Vagina (tissue), 2 donors: ENCODE data around the gene PRM1. TPM values are rescaled to one million over a fixed set of nuclear protein-coding genes. Genes with fewer than 3 reads are reported as not detected.

Source experiments
- DNase-seq, 2 donors: peaks; one replicate each; pipeline ENCODE4 v3.0.0-alpha.2; 2017; ENCODE audit errors: extremely low spot score in 2 of 2
- H3K27ac ChIP-seq: fragments of 200-600 bp; sonication (generic); one replicate; pipeline ENCODE4 v1.5.1; 2019
- H3K27me3 ChIP-seq: fragments of 200-600 bp; sonication (generic); one replicate; pipeline ENCODE4 v1.5.1; 2019
- H3K36me3 ChIP-seq, 2 donors: fragments of 200-600 bp; sonication (generic); one replicate each; pipeline ENCODE4 v1.5.1; 2017 to 2019
- H3K4me1 ChIP-seq: fragments of 200-600 bp; sonication (generic); one replicate; pipeline ENCODE4 v1.5.1; 2019
- H3K4me3 ChIP-seq, 2 donors: fragments of 200-600 bp; sonication (generic); 1 replicate in 1 of 2; 2 replicates in 1 of 2; pipeline ENCODE4 v1.5.1; 2016 to 2019
- H3K9me3 ChIP-seq: fragments of 200-600 bp; sonication (generic); one replicate; pipeline ENCODE4 v1.5.1; 2019
- CTCF ChIP-seq, 3 experiments: fragments of 450-650 bp in 2 of 3; fragments of 200-600 bp in 1 of 3; sonication (generic) in 1 of 3; IDR thresholded peaks; one replicate each; pipeline ENCODE4 v1.5.1; 2017 to 2019; ENCODE audit warnings: antibody characterized with exemption in 3 of 3, mild to moderate bottlenecking in 2 of 3, moderate library complexity in 2 of 3
- POLR2A ChIP-seq, 2 donors: fragments of 450-650 bp; IDR thresholded peaks; one replicate each; pipeline ENCODE4 v1.6.1; 2017; ENCODE audit warnings: antibody characterized with exemption in 2 of 2, mild to moderate bottlenecking in 2 of 2, moderate library complexity in 2 of 2
- POLR2AphosphoS5 ChIP-seq, 2 donors: sonication (generic); formaldehyde crosslinking; IDR thresholded peaks; one replicate each; pipeline ENCODE4 v1.9.0; 2017; ENCODE audit warnings: antibody characterized with exemption in 2 of 2, mild to moderate bottlenecking in 2 of 2, low read depth in 1 of 2; ENCODE audit not compliant: insufficient read depth in 1 of 2
- intact Hi-C: fragments of 100-400 bp; cut with DNase I; formaldehyde crosslinking; loops from one replicate; pipeline ENCODE4 v1.15.1; 2023
- total RNA-seq: library from RNA; depleted of rRNA; stranded (reverse); fragments of >200 nt; gene quantifications from one replicate; pipeline ENCODE4 v1.2.3, GENCODE V29; 2016

Gene PRM1
- total RNA-seq, 1 donor from 2014 or later: not detected

- H3K9me3 ChIP-seq: no peaks in the 10 kb centered on the region
- H3K27ac ChIP-seq: peak overlapping the region; percentile 99
- no peak overlapping the region for H3K4me3 ChIP-seq
- intact Hi-C loops: loop anchor here (10.0 kb wide), 1 partner anchor 696 kb away; no protein-coding TSS in a partner anchor
- DNase-seq: no peak
- H3K27me3 ChIP-seq: no peaks in the 10 kb centered on the region
- H3K36me3 ChIP-seq: no peaks in the 10 kb centered on the region
- peaks cover 25% of the 10 kb centered on the region for H3K4me1 ChIP-seq
- no peak for TF ChIP-seq POLR2AphosphoS5 (IDR thresholded peaks at IDR 0.05; ENCODE audit: insufficient read depth in 1 of 2, low read depth in 1 of 2)
Observed at GRCh38 chr16:11250786-11251524, 30.2 kb downstream of the PRM1 start.

- Histone ChIP-seq H3K27me3 (no peaks in the 10 kb centered on the region), H3K9me3 (no peaks in the 10 kb centered on the region), H3K27ac (no peak overlapping the region), H3K4me3 (no peak overlapping the region), H3K4me1 (peaks cover 25% of the 10 kb centered on the region), H3K36me3 (no peaks in the 10 kb centered on the region)
- no peak for DNase-seq
- intact Hi-C loops: loop anchor here (10.0 kb wide), 1 partner anchor 695 kb away; no protein-coding TSS in a partner anchor
- TF ChIP-seq CTCF (IDR thresholded peaks at IDR 0.05): no peak
- TF ChIP-seq POLR2A (IDR thresholded peaks at IDR 0.05): no peak
- no peak for TF ChIP-seq POLR2AphosphoS5 (IDR thresholded peaks at IDR 0.05; ENCODE audit: insufficient read depth in 1 of 2, low read depth in 1 of 2)
Observed at GRCh38 chr16:11250091-11250785, 30.9 kb downstream of the PRM1 start.

GRCh38 chr16:11249233-11250061, 31.7 kb downstream of the PRM1 start:
- no peaks in the 10 kb centered on the region for H3K9me3 ChIP-seq
- intact Hi-C loops: loop anchor here (2.0 to 10.0 kb wide), 2 partner anchors 281 to 695 kb away; no protein-coding TSS in a partner anchor
- no peak overlapping the region for H3K27ac ChIP-seq
- no peak overlapping the region for H3K4me3 ChIP-seq
- H3K36me3 ChIP-seq: no peaks in the 10 kb centered on the region
- TF ChIP-seq POLR2AphosphoS5 (IDR thresholded peaks at IDR 0.05; ENCODE audit: insufficient read depth in 1 of 2, low read depth in 1 of 2): no peak
- TF ChIP-seq CTCF (IDR thresholded peaks at IDR 0.05): no peak
- DNase-seq: no peak
- H3K4me1 ChIP-seq: peaks cover 19% of the 10 kb centered on the region
- no peaks in the 10 kb centered on the region for H3K27me3 ChIP-seq

- H3K27me3 ChIP-seq: no peaks in the 10 kb centered on the region
- H3K4me3 ChIP-seq: no peak overlapping the region
- peaks cover 7% of the 10 kb centered on the region for H3K4me1 ChIP-seq
- no peaks in the 10 kb centered on the region for H3K9me3 ChIP-seq
- H3K36me3 ChIP-seq: no peaks in the 10 kb centered on the region
- TF ChIP-seq POLR2AphosphoS5 (IDR thresholded peaks at IDR 0.05; ENCODE audit: insufficient read depth in 1 of 2, low read depth in 1 of 2) (no peak), CTCF (IDR thresholded peaks at IDR 0.05) (no peak), POLR2A (IDR thresholded peaks at IDR 0.05) (no peak)
- DNase-seq: no peak
- intact Hi-C loops: loop anchor here (2.0 kb wide), 1 partner anchor 279 kb away; no protein-coding TSS in a partner anchor
- no peak overlapping the region for H3K27ac ChIP-seq
Observed at GRCh38 chr16:11248133-11248532, 33.0 kb downstream of the PRM1 start.

- no peak overlapping the region for H3K4me3 ChIP-seq
Observed at GRCh38 chr16:11245988-11246387, 35.1 kb downstream of the PRM1 start.

More at GRCh38 chr16:11245988-11246387, 35.1 kb downstream of the PRM1 start:
- TF ChIP-seq POLR2A (IDR thresholded peaks at IDR 0.05): no peak
- TF ChIP-seq CTCF (IDR thresholded peaks at IDR 0.05): no peak
- no peak for TF ChIP-seq POLR2AphosphoS5 (IDR thresholded peaks at IDR 0.05; ENCODE audit: insufficient read depth in 1 of 2, low read depth in 1 of 2)
- H3K27ac ChIP-seq: no peak overlapping the region
- intact Hi-C loops: no loop called here
- H3K4me1 ChIP-seq: no peaks in the 10 kb centered on the region
- no peak for DNase-seq
- H3K9me3 ChIP-seq: no peaks in the 10 kb centered on the region
- no peaks in the 10 kb centered on the region for H3K36me3 ChIP-seq
- H3K27me3 ChIP-seq: no peaks in the 10 kb centered on the region
